ENCODE measurements around the gene DUSP28.
A peak's percentile ranks its signal among the peaks of the same experiment; 100 is the strongest.

Gene DUSP28

DNA sequence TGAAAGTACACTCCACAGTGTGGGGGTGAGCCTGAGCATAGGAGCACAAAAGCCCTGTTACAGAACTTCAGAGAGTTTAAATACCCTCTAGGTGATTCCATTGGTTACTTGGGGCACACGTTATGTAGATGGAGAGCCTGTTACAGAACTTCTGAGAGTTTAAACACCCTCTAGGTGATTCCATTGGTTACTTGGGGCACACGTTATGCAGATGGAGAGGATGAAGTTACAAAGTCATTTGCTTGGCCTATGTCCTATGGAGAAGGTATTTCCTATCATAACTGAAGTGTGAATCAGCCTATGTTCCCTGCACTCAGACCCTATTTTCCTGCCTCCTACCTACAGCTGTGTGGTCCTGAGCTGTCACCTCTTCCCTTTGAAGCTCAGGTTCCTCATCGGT lies 22.6 kb downstream of the DUSP28 start:
- ChIA-PET POLR2A (no interaction called here), CTCF (interaction anchor here (1.2 to 2.7 kb wide), 3 partner anchors 9 to 43 kb away, joined by 3 to 13 read pairs (median 3); partner anchors contain the start of gene GPR35)
- Histone ChIP-seq H3K27me3 (replicated peaks in 2 of 5; ENCODE audit: control insufficient read depth in 4 of 5, insufficient read depth in 5 of 5, low read length in 4 of 5) (no peaks in the 10 kb centered on the region), H3K9me3 (ENCODE audit: control extremely low read depth in 1 of 5, control insufficient read depth in 4 of 5, insufficient read depth in 2 of 5, low read depth in 1 of 5, low read length in 4 of 5) (peaks cover 0 to 4% (median 0%) of the 10 kb centered on the region in 5 experiments), H3K36me3 (ENCODE audit: control insufficient read depth in 4 of 4, insufficient read depth in 4 of 4, low read length in 3 of 4) (peaks cover 0 to 14% (median 12%) of the 10 kb centered on the region in 4 experiments), H3K27ac (ENCODE audit: insufficient read depth in 1 of 2, low read depth in 1 of 2, low read length in 2 of 2, poor library complexity in 1 of 2, severe bottlenecking in 2 of 2) (no peak overlapping the region), H3K4me1 (ENCODE audit: control extremely low read depth in 1 of 4, control insufficient read depth in 4 of 4, insufficient read depth in 4 of 4, low read length in 3 of 4) (peaks cover 2 to 31% (median 29%) of the 10 kb centered on the region in 4 experiments), H3K4me3 (ENCODE audit: control insufficient read depth in 1 of 7, extremely low read depth in 1 of 7, insufficient read depth in 4 of 7, low read depth in 2 of 7, low read length in 6 of 7) (no peak overlapping the region)
- WGBS (ENCODE audit: insufficient coverage): 100% methylated on average over 3 of the region's 3 CpGs
- no peak for DNase-seq

DNA sequence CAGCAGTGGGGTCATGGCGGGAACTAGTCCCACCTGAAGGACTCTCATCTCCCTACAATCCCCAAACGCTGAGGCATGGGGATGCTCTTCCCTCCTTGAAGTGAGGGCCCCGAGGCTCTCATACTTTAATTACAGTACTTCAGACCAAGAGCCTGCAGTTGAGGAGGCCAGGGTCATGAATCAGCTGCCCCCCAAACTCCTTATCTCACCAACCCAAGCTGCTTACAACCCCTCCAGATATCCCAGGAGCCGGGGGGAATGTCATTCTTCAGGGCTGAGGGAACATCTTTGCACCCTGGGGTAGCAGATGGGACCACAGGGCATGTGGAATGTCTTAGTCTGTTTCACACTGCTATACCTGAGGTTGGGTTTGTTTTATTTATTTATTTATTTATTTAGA lies 23.6 kb downstream of the DUSP28 start:
- no peak for DNase-seq
- H3K9me3 ChIP-seq (ENCODE audit: control extremely low read depth in 1 of 5, control insufficient read depth in 4 of 5, insufficient read depth in 2 of 5, low read depth in 1 of 5, low read length in 4 of 5): peaks cover 0 to 4% (median 0%) of the 10 kb centered on the region in 5 experiments
- no peaks in the 10 kb centered on the region for H3K27me3 ChIP-seq (replicated peaks in 2 of 5; ENCODE audit: control insufficient read depth in 4 of 5, insufficient read depth in 5 of 5, low read length in 4 of 5)
- WGBS (ENCODE audit: insufficient coverage): 100% methylated on average over 2 of the region's 4 CpGs
- H3K4me1 ChIP-seq (ENCODE audit: control extremely low read depth in 1 of 4, control insufficient read depth in 4 of 4, insufficient read depth in 4 of 4, low read length in 3 of 4): peaks cover 2 to 38% (median 36%) of the 10 kb centered on the region in 4 experiments
- ChIA-PET POLR2A (interaction anchor here (0.7 kb wide), 1 partner anchor 18 kb away, joined by 3 read pairs; no protein-coding TSS in a partner anchor), CTCF (interaction anchor here (2.7 to 4.0 kb wide), 2 partner anchors 8 to 17 kb away, joined by 13 to 20 read pairs; no protein-coding TSS in a partner anchor)
- H3K4me3 ChIP-seq (ENCODE audit: control insufficient read depth in 1 of 7, extremely low read depth in 1 of 7, insufficient read depth in 4 of 7, low read depth in 2 of 7, low read length in 6 of 7): no peak overlapping the region
- H3K27ac ChIP-seq (ENCODE audit: insufficient read depth in 1 of 2, low read depth in 1 of 2, low read length in 2 of 2, poor library complexity in 1 of 2, severe bottlenecking in 2 of 2): no peak overlapping the region
- H3K36me3 ChIP-seq (ENCODE audit: control insufficient read depth in 4 of 4, insufficient read depth in 4 of 4, low read length in 3 of 4): peaks cover 0 to 7% (median 4%) of the 10 kb centered on the region in 4 experiments

GRCh38 chr2:240584486-240585031 lies 24.4 kb downstream of the DUSP28 start:
- Histone ChIP-seq H3K27me3 (replicated peaks in 2 of 5; ENCODE audit: control insufficient read depth in 4 of 5, insufficient read depth in 5 of 5, low read length in 4 of 5) (no peaks in the 10 kb centered on the region), H3K4me1 (ENCODE audit: control extremely low read depth in 1 of 4, control insufficient read depth in 4 of 4, insufficient read depth in 4 of 4, low read length in 3 of 4) (peaks cover 2 to 38% (median 34%) of the 10 kb centered on the region in 4 experiments), H3K36me3 (ENCODE audit: control insufficient read depth in 4 of 4, insufficient read depth in 4 of 4, low read length in 3 of 4) (peaks cover 0 to 10% (median 5%) of the 10 kb centered on the region in 4 experiments), H3K27ac (ENCODE audit: insufficient read depth in 1 of 2, low read depth in 1 of 2, low read length in 2 of 2, poor library complexity in 1 of 2, severe bottlenecking in 2 of 2) (peak overlapping the region in 1 of 2 experiments; percentile 40), H3K4me3 (ENCODE audit: control insufficient read depth in 1 of 7, extremely low read depth in 1 of 7, insufficient read depth in 4 of 7, low read depth in 2 of 7, low read length in 6 of 7) (peak overlapping the region in 1 of 7 experiments; percentile 97), H3K9me3 (ENCODE audit: control extremely low read depth in 1 of 5, control insufficient read depth in 4 of 5, insufficient read depth in 2 of 5, low read depth in 1 of 5, low read length in 4 of 5) (peaks cover 0 to 4% (median 0%) of the 10 kb centered on the region in 5 experiments)
- WGBS (ENCODE audit: insufficient coverage): 95% methylated on average over 2 of the region's 4 CpGs
- POLR2A ChIA-PET: interaction anchor here (0.7 kb wide), 1 partner anchor 18 kb away, joined by 3 read pairs; no protein-coding TSS in a partner anchor
- CTCF ChIA-PET: interaction anchor here (1.1 to 4.0 kb wide), 3 partner anchors 9 to 71 kb away, joined by 3 to 20 read pairs (median 6); no protein-coding TSS in a partner anchor
- peak in 2 of 3 donors; percentile 58 to 73 for DNase-seq

DNA sequence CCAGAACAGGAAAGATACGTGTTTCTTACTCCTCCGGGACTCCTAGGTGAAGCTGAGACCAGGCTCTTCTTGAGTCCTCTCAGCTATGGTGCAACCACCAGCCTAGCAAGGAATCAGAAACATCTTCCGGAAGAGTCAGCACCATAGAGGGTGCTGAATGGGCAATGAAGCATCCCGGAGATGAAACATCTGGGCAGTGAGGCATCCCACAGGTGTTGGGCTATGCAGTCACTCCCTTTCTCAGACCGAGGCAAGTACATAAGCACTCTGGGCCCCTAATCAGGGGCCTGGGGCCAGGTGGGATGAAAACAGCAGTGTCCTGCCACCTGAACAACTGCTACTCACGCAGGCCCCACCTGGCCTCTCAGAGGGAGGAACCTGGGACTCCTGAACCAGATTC lies 24.9 kb downstream of the DUSP28 start:
- Histone ChIP-seq H3K27ac (ENCODE audit: insufficient read depth in 1 of 2, low read depth in 1 of 2, low read length in 2 of 2, poor library complexity in 1 of 2, severe bottlenecking in 2 of 2) (peak overlapping the region in 1 of 2 experiments; percentile 84), H3K4me1 (ENCODE audit: control extremely low read depth in 1 of 4, control insufficient read depth in 4 of 4, insufficient read depth in 4 of 4, low read length in 3 of 4) (peaks cover 2 to 34% (median 32%) of the 10 kb centered on the region in 4 experiments), H3K27me3 (replicated peaks in 2 of 5; ENCODE audit: control insufficient read depth in 4 of 5, insufficient read depth in 5 of 5, low read length in 4 of 5) (no peaks in the 10 kb centered on the region), H3K4me3 (ENCODE audit: control insufficient read depth in 1 of 7, extremely low read depth in 1 of 7, insufficient read depth in 4 of 7, low read depth in 2 of 7, low read length in 6 of 7) (peak overlapping the region in 5 of 7 experiments; percentile 86 to 97 (median 91)), H3K36me3 (ENCODE audit: control insufficient read depth in 4 of 4, insufficient read depth in 4 of 4, low read length in 3 of 4) (peaks cover 5 to 14% (median 10%) of the 10 kb centered on the region in 4 experiments), H3K9me3 (ENCODE audit: control extremely low read depth in 1 of 5, control insufficient read depth in 4 of 5, insufficient read depth in 2 of 5, low read depth in 1 of 5, low read length in 4 of 5) (peaks cover 0 to 4% (median 0%) of the 10 kb centered on the region in 5 experiments)
- no peak for DNase-seq
- POLR2A ChIA-PET: interaction anchor here (1.6 to 3.6 kb wide), 2 partner anchors 18 to 24 kb away, joined by 16 to 39 read pairs; partner anchors contain the start of genes DUSP28 and RNPEPL1
- CTCF ChIA-PET: interaction anchor here (1.0 to 4.0 kb wide), 7 partner anchors 9 to 71 kb away, joined by 3 to 20 read pairs (median 6); no protein-coding TSS in a partner anchor
- WGBS (ENCODE audit: insufficient coverage): 88% methylated on average over 6 of the region's 6 CpGs

- Histone ChIP-seq H3K36me3 (ENCODE audit: control insufficient read depth in 4 of 4, insufficient read depth in 4 of 4, low read length in 3 of 4) (peaks cover 5 to 19% (median 15%) of the 10 kb centered on the region in 4 experiments), H3K27me3 (replicated peaks in 2 of 5; ENCODE audit: control insufficient read depth in 4 of 5, insufficient read depth in 5 of 5, low read length in 4 of 5) (no peaks in the 10 kb centered on the region), H3K4me1 (ENCODE audit: control extremely low read depth in 1 of 4, control insufficient read depth in 4 of 4, insufficient read depth in 4 of 4, low read length in 3 of 4) (peaks cover 2 to 34% (median 32%) of the 10 kb centered on the region in 4 experiments), H3K27ac (ENCODE audit: insufficient read depth in 1 of 2, low read depth in 1 of 2, low read length in 2 of 2, poor library complexity in 1 of 2, severe bottlenecking in 2 of 2) (peak overlapping the region; percentile 58 to 84), H3K9me3 (ENCODE audit: control extremely low read depth in 1 of 5, control insufficient read depth in 4 of 5, insufficient read depth in 2 of 5, low read depth in 1 of 5, low read length in 4 of 5) (peaks cover 0 to 4% (median 0%) of the 10 kb centered on the region in 5 experiments), H3K4me3 (ENCODE audit: control insufficient read depth in 1 of 7, extremely low read depth in 1 of 7, insufficient read depth in 4 of 7, low read depth in 2 of 7, low read length in 6 of 7) (peak overlapping the region; percentile 43 to 97 (median 90))
- CTCF ChIA-PET: interaction anchor here (0.7 to 4.0 kb wide), 10 partner anchors 9 to 255 kb away, joined by 3 to 20 read pairs (median 3); partner anchors contain the start of gene ANKMY1
- POLR2A ChIA-PET: interaction anchor here (0.6 to 3.6 kb wide), 6 partner anchors 14 to 40 kb away, joined by 3 to 39 read pairs (median 4); partner anchors contain the start of genes DUSP28, GPR35 and RNPEPL1
- WGBS (ENCODE audit: insufficient coverage): 9% methylated on average over 12 of the region's 20 CpGs
- DNase-seq: no peak
Observed at GRCh38 chr2:240585681-240586197, 25.6 kb downstream of the DUSP28 start.

DNA sequence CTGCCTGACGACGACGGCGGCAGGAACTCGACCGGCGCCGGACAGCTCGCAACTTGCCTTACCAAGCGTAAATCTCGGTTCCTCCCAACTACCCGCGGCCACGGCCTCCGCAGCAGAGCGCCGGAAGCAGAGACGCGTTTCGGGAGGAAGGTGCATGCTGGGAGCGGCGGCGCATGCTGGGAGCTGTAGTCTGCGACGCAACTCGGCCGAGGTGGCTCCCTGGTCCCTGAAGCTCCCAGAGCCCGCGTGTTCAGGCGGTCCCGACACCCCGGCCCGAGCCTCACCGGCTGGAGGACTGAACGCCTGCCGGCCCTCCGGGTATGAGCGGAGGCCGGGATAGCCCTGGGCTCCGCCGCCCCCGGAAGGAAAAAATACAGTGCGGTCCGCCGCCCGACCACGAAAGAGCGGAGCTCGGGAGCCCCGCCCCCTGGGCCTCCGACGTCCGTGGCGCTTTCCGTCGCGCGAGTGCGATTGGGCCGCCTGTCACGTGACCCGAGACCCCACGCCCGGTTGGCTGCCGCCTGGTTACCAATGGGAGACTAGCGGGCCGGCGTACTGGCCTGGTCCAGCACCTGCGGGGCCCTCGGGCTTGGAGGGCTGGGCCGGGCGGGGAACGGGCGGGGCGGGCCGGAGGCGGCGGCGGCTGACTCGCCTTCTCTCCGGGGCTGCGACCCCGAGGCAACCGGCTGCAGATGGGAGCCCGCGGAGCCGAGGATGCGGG lies 26.2 kb downstream of the DUSP28 start, which contains the start of gene CAPN10:
TSS of gene CAPN10 (plus strand) at position 537 of the 721 bp plus-strand sequence. CDS start at position 715, 178 bp downstream.
- H3K4me1 ChIP-seq (ENCODE audit: control extremely low read depth in 1 of 4, control insufficient read depth in 4 of 4, insufficient read depth in 4 of 4, low read length in 3 of 4): peaks cover 2 to 34% (median 32%) of the 10 kb centered on the region in 4 experiments
- ChIA-PET CTCF (interaction anchor here (0.7 to 4.0 kb wide), 17 partner anchors 8 to 254 kb away, joined by 3 to 20 read pairs (median 3); partner anchors contain the start of gene ANKMY1), POLR2A (interaction anchor here (0.6 to 3.6 kb wide), 7 partner anchors 15 to 39 kb away, joined by 3 to 39 read pairs (median 4); partner anchors contain the start of genes DUSP28, GPR35 and RNPEPL1)
- peaks cover 0 to 2% (median 0%) of the 10 kb centered on the region in 5 experiments for H3K9me3 ChIP-seq (ENCODE audit: control extremely low read depth in 1 of 5, control insufficient read depth in 4 of 5, insufficient read depth in 2 of 5, low read depth in 1 of 5, low read length in 4 of 5)
- peaks cover 5 to 25% (median 20%) of the 10 kb centered on the region in 4 experiments for H3K36me3 ChIP-seq (ENCODE audit: control insufficient read depth in 4 of 4, insufficient read depth in 4 of 4, low read length in 3 of 4)
- WGBS (ENCODE audit: insufficient coverage): 0% methylated on average over 79 of the region's 88 CpGs
- peak within 1 kb of the TSS; percentile 58 to 84 for H3K27ac ChIP-seq (ENCODE audit: insufficient read depth in 1 of 2, low read depth in 1 of 2, low read length in 2 of 2, poor library complexity in 1 of 2, severe bottlenecking in 2 of 2)
- no peaks in the 10 kb centered on the region for H3K27me3 ChIP-seq (replicated peaks in 2 of 5; ENCODE audit: control insufficient read depth in 4 of 5, insufficient read depth in 5 of 5, low read length in 4 of 5)
- H3K4me3 ChIP-seq (ENCODE audit: control insufficient read depth in 1 of 7, extremely low read depth in 1 of 7, insufficient read depth in 4 of 7, low read depth in 2 of 7, low read length in 6 of 7): peak within 1 kb of the TSS; percentile 68 to 97 (median 90)
- peak; percentile 91 to 95 (median 95) for DNase-seq

Measured in common myeloid progenitor, CD34-positive (primary cell).